GM19099 (cell line): ENCODE data around the gene FNDC3B.

Source experiments
- POLR2A ChIP-seq: IDR thresholded peaks from 3 replicates; pipeline ENCODE4 v1.6.1; 2011; ENCODE audit warnings: low read depth; ENCODE audit not compliant: insufficient read length; ENCODE audit errors: extremely low read depth

FNDC3B gene

DNA sequence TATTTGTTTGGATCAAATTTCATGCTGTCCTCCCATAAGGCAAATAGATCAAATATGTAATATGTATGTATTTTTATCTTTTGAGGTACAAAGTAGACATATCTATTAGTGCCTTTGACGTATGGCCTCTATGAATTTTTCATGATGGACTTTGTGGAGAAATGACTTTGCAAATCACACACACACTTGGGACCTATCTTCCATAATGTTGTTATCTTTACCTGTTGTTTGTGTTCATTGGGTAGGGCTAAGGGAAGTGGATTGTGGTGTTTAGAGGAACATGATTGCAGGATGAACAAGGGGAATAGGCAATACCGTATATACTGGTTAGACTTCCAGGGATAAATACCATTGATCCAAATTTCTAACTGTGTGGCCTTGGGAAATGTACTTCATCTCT is 266.6 kb downstream of the FNDC3B start:
- no peak for TF ChIP-seq POLR2A

DNA sequence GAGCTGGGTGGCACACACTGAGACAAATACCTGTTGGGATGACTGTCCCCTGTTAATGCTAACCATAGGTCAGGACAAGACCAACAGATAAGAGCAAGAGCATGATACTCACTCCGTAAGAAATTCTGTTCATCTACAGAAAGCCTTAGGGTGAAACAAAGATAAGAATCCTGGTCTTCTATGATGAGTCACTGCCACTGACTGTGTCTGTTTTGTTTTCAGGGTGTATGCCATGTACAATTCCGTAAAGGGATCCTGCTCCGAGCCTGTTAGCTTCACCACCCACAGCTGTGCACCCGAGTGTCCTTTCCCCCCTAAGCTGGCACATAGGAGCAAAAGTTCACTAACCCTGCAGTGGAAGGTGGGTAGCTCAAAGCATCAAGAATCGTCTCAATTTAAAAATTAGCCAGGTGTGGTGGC is 267.8 kb downstream of the FNDC3B start:
- TF ChIP-seq POLR2A, result no peak

DNA sequence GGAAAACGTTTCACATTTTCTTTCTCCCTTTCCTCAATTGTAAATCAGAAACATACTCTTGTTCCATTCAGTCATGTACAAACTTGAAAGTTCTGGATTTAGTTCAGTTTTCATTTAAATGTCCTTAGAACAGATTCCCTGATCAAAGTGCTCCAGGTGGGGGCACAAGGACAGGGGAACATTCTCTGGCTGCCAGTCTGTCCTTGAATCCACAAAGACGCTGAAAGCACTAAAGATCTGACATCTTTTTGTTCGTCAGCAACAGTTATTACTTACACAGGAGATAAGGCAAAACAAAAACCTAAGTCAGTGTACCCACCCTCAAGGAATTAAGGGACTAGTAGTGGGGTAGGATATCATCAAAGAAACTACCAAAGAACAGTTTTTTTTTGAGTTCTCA is 269.7 kb downstream of the FNDC3B start:
- no peak for TF ChIP-seq POLR2A

DNA sequence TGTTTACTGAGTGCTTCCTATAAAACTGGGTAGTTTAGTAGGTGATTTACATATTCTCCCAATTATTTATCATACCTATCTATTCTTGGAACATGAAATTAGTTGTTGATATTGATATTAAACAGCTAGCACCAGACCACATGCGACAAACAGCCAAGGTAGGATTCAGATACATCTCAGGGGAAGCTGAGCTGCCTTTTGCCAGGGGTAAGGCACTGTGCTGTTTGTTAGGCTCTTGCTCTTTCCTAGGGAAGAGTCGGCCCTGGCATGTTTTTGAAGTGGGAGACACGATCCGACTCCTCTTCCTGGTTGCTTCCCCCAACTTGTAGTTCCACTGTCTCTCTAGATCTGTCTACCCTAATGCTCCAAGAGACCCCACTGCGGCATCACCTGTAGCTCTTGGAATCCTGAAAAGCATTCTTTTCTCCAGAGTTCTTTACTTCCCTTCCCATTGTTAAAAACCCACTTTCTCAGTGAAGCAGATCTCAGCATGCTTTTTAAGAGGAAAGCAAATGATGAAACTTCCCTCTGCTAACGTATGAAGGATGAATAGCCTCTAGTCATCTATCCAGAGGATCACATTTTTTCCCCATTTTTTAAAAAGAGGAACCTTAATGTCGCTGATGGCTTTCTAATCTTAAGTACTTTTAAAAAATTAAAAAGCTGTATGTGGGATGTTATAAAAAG is 270.5 kb downstream of the FNDC3B start:
- no peak for TF ChIP-seq POLR2A

DNA sequence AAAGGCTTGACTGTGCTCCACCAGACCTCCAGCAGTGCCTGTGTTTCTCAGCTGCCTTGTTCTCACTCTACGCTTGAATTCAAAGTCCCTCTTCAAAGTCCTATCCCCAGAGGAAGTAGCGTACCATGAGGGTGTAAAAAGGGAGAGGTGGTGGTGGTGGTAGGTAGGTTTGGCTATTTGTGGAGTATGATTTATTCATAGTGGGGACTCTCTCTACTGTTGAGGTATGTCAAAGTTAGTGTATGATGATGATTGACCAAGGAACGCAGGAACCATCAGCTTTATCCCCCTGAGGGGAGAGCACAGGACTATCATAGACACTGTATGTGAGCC is 271.0 kb downstream of the FNDC3B start:
- no peak for TF ChIP-seq POLR2A

DNA sequence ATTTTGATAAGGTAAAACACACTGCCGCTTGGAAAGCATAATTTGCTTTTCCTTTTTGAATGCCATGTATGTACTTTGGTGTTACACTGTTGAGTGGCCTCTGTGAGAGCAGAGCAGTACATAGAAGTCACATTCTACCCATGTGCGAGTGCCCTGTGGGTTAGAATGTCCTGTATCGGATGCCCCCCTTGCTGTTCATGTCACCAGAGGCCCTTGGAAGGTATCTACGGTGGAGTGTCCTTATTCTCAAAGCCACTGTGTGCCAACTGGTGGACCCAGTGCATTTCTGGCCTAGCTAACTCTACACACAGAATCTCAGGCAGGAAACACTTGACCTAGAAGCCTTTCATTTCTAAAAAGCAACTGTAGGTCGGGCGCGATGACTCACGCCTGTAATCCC is 271.8 kb downstream of the FNDC3B start:
- no peak for TF ChIP-seq POLR2A

DNA sequence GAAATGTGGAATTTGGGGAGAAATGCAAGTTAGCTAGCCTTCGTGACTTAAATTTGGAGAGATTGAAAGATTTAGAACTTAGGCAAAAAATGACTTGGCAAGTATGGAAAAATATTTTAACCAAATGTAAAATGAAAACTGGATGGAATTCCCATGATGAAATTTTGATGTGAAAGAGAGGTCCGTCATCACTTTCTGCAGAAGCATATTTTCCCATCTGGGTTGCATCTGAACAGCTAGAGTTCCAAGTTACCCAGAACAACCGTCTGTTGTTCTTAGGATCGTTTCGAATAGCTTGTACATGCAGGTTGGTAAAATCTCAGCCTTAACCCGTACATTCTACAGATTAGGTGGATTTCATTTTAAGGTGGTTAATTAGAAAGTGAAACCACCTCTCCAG is 272.6 kb downstream of the FNDC3B start:
- TF ChIP-seq POLR2A, result no peak

DNA sequence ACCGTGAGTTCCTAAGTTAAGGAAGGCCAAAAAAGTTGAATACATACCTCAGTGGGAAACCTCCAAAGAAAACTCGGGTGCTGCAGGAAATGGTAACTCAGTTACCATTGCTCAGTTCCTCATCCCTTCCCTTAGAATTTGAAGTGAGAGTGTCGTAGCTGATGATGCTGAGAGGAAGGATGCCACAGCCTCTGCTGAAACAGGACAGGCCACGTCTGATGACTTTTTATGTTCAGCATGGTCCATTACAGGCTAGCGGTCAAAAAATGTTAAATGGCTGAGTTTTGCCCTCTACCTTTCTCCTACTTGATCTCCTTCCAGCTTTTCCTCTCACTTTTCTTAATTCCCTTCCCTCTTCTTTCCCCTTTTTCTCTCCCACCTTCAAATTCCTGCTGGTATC is 273.3 kb downstream of the FNDC3B start:
- TF ChIP-seq POLR2A, result no peak

DNA sequence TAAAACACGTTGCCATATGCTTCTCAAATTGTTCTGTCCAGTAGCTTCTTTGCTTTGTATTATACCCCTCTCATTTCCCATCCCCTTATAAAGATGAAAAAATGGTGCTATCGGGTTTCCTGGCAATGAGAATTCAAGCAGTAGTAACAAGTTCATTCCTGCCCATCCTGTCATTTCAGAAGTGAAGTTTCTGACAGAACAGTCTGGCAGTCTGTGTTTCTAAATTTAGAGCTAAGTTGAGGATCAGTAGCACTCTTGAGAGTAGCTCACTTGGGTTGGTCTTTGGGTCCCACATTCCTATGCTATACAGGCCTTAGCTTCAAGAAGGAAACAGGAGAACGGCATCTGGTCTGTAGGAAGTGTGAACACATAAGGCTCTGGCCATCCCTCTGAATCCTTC is 274.3 kb downstream of the FNDC3B start:
- no peak for TF ChIP-seq POLR2A

DNA sequence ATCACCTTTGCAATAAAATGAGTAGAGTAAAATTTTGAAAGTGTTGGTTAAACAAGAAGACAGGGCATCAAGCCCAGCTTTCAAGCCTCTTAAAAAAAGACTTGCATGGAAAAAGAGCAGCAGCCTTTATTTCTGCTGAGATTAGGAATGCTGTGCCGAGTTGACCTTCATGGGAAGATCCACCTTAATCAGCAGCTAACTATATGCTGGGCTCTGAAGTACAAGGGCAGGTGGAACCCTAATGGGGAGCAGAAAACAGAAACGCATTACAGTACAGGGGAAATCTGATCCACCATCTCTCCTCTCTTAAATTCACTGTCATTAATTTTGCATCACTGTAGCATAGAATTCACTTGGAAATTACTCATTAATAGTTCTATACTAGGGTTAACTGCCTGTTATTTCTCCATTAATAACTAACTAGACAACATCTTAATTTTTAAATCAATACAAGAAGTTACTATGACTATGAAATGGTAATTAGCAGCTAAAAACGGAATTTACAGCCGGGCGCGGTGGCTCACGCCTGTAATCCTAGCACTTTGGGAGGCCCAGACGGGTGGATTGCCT is 275.3 kb downstream of the FNDC3B start:
- TF ChIP-seq POLR2A, result no peak

DNA sequence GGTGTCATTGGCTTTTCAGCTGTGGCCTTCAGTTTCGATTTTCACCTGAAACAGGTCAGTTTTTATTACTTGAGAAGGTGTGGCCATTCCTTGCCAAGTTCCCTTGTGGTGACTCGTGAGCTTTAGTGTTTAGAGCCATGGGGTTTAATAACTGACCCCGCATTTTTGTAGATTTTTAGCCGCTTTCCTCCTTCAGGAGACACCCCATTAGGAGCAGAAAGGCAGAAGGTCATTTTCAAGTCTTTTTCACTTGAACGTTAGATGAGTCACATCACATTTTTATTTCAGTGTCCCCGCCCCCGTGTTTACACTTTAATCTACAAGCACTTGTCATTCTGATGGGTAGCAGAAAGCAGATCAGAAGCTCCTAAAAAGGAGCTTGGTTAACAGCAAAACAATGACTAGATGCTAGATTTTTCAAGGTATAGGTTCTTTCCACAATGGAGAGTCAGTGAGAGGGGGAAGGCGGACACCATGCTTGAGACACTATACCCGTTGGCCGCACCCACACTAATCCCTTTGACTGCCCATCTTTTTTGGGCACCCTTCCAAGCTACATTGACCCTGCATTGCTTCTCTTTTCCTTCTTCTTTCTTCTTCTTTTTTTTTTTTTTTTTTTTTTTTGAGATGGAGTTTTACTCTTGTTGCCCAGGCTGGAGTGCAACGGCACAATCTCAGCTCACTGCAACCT is 276.2 kb downstream of the FNDC3B start:
- TF ChIP-seq POLR2A, result no peak

DNA sequence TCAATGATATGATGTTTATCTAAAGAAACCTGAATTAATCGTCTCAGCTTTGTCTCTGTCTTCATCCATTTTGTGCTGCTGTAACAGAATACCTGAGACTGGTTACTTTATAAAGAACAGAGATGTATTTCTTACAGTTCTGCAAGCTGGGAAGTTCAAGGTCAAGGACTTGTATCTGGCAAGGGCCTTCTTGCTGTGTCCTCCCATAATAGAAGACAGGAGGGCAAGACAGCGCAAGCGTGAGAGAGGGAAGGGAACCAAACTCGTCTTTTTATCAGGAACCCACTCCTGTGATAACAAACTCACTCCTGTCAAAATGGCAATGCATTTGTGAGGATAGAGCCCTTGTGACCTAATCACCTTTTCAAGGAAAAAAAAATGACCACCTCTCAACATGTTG is 277.4 kb downstream of the FNDC3B start:
- TF ChIP-seq POLR2A, result no peak

DNA sequence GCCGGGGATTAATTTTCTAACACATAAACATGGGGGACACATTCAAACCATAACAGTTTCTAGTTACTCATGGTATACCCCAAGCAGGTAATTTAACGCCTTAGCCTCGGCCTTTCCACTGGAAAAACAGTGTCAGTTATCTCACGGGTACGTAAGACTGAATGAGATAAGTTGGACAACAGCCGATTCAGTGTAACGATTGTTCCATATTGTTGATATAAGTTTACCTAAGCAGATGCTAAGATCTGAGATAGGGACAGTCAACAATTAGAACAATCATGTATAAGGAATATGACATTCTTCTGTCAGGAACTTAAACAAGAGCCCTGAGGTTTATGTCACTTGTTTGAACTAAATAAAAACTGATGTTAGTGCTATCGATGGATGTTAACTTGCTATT is 278.1 kb downstream of the FNDC3B start:
- no peak for TF ChIP-seq POLR2A

DNA sequence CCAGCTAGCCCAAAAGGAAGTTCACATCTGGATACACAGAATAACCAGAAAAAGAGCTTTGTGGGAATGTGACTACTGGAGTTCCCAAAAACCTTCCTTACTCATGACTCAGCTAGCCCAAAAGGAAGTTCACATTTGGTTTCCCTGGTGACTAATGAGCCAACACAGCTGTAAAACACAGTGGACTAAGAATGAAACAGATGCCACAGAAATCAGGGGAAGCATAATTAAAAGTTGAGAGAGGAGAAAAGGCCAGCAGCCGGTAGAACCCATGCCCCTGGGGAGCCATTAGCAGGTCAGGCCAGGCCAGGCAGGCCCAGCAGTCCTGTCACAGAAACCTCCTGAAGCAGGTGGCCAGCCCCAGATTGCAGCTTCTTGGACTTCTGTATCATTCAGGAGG is 278.6 kb downstream of the FNDC3B start:
- no peak for TF ChIP-seq POLR2A

DNA sequence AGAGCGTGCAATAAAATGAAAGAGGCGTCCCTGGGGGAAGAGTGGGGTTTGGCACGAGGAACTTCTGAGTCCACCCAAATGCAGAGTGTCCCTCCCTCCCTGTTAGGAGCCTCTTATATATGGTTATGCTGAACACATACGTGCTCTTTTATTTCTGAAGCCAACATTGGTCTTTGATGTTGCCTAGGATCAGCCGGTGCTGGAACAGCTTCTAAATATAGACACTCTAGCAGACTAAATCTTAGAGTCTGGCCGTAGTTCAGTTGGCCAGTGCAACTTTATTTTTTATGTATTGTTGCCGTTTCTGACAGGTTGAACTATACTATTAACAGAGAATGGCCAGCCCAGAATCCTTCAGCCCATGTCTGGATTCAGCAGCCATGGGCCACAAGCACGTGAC is 280.2 kb downstream of the FNDC3B start:
- no peak for TF ChIP-seq POLR2A

DNA sequence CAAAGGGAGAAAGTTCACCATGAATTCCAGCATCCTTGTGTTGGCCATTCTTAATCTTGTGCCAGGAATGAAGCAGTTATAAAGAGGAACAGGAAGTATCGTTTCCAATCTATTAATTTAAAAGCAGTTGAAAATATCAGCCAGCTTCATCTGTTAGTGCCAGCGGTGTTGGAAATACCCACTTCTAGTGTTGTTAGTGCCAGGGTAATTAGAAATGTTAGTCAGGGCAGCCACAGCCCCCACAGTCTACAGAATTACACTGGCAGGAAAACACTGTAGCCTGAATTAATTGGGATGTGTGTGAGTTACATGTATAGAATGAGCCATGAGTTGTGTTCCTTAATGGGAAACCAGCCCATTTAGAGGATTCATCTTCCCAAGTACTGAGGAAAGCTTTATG is 281.1 kb downstream of the FNDC3B start:
- no peak for TF ChIP-seq POLR2A
